GM21526 (cell line): ENCODE results near the gene GRIK2.

Source experiments
- ATAC-seq: cut with Tn5 transposase; IDR thresholded peaks from one replicate; pipeline ENCODE4 v1.9.1; 2021; ENCODE audit warnings: moderate library complexity; ENCODE audit not compliant: unreplicated experiment, low FRiP score

The GRIK2 gene

DNA sequence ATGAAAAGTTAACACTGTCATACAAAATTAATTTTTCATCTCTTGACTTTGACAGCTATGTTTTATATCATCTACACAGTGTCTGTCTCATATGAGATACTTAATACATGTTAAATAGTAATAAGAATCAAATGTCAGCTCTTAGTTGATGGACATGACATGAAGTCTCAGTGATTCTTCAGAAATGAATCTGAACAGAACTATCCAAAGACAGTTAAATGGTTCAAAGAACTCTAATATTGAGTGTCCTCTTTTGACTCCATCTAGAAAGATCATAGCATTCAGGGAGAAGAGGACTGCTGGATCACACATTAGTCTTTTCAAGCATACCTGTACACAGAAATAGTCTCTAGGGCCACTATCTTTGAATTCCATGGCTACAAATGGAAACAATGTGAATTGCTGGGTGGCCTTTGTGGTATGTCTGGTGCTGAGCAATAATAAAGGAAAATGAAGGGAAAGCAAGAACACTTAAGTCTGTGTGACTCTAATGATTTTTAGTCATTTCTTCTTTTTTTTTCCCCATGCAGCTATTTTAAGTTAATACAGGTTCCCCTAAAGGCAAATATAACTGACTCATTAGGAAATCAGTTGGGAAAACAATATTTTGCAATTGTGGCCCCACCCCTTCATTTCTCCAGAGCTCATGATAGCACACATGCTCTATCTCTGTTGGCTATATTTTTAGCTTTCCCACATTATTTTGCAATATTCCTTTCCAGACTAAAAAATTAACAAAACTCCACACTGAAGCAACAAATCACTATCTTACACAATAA is 367.5 kb downstream of the GRIK2 start:
- no peak for ATAC-seq

DNA sequence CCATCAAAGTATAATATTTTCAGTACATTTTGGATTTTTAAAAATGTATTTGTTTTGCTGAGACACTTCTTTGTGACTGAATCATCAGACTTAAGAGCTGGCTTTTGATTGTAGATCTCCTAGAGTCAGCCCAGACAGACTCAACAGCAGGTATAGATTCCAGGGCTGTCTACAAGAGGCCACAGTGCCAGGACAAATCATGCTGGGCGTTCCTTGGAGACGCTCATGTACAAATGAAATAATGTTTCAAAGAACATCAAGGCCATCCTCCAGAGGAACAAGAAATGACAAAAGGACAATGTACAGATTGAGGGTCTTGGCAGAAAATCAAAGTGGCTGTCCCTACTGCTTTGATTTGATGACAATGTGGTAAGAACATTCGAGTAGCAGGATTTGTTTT is 369.3 kb downstream of the GRIK2 start:
- ATAC-seq: no peak

DNA sequence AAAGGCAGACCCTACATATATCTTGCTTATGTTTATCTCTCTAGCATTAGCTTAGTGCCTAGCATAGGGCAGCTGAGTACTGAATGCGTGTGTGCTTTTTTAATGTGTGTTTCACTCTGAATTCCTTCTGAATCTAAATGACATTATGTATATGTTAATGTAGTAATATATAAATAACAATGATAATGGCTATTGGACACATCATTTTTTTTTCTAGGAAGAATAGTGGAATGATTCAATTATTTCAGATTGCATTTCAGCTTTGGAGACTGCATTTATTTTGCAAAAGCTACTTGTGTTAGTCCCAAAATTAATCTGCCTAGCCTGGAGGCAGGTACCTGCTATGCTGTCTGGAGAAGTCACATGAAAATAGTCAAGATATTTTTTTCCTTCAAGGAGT is 371.8 kb downstream of the GRIK2 start:
- ATAC-seq: no peak

DNA sequence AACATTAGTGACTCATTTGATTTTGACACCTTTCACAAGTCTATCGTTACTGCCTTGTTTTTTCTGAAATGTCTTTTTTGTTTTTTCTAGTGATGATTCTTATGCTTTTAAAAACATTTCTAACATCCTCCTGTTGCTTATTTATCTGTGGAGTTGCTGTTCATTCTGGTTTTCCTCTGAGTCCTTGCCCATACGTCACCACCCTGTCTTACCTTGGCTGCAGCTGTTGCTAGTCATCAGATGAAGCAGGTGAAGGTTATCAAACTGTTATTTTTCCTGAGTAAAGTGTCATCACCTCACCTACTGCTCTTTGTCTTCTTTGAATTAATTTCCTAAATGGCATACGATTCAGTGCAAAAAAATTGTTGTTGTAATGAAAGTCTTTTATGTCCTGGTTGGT is 376.6 kb downstream of the GRIK2 start:
- ATAC-seq: no peak

DNA sequence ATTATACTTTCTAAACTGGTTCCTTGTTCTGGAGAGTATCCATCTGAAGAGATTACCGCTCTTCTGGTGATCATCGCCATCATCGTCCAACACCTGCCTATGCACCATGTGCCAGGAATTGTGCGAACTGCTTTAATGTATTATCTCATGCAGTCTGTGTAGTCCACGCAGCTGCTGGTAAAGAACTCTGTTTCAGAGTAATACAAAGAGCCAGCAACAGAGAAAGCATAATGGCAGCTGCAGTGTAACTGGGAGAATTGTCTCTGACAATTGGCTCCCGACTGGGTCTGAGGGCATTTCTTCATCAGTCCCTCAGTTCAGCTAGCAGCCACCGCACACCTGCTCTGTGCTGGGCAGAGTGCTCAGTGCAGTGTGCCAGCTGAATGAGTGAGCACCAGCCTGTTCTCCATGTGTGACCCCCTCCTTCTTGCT is 383.4 kb downstream of the GRIK2 start:
- ATAC-seq: no peak

DNA sequence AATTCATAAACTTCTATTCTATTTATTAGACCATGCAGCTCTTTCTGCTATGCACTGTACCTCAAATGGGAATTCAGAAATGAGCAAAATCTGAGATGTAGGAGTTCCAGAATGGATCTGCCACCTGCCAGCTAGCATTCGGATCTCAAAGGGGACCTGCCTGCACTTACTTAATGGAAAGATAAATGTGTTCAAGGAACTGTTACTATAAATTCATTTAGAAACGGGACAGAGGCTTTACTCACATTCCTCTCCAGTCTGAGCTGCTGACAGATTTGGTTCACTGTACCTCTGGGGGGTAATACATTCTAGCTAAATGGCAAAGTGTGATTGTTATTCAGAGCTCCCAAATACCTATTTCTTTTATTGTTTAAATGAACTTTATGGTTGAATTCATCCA is 384.1 kb downstream of the GRIK2 start:
- ATAC-seq: no peak

DNA sequence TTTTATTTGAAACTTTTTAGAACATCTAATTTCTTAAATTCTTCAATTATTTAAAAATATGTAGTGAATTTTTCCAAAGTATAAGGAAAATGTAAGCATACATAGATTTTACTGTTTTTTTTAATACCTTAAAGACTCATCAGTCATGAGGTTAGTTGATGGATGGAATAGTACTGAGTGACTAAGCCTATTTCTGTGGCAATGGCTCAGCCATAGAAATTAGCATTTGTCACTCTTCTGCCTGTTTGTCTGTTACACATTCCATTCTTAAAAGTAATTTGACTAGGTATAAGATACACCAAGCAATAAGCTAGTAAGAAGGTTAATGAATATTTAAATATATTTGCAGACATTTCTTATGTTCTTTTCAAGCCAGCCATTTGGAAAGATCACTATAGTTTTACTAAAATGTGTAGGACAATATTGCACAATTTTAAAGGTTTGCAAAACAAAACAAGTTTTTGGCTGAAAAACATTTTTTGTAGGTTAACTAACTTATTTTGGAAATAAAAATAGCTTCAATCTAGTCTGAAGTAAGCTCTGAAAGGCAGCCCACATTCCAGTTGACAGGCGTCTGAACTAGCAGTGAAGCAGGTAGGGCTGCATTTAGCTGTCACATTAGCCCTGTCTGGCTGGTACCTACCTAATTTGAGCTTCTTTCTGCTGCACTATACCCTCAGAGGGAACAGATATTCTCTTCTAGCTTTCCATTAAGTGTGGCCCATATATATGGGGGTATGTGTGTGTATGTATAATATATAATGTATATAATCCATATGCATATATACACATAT is 385.7 kb downstream of the GRIK2 start:
- no peak for ATAC-seq

DNA sequence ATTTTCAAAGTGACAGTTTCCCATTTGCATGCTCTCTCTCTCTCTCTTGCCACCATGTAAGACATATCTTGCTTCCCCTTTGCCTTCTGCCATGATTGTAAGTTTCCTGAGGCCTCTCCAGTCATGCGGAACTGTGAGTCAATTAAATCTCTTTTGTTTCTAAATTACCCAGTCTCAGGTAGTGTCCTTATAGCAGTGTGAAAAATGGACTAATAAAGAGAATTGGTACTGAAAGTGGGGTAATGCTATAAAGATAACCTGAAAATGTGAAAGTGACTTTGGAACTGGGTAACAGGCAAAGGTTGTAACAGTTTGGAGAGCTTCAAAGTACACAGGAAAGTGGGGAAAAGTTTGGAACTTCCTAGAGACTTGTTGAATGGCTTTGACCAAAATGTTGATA is 389.8 kb downstream of the GRIK2 start:
- ATAC-seq: no peak

DNA sequence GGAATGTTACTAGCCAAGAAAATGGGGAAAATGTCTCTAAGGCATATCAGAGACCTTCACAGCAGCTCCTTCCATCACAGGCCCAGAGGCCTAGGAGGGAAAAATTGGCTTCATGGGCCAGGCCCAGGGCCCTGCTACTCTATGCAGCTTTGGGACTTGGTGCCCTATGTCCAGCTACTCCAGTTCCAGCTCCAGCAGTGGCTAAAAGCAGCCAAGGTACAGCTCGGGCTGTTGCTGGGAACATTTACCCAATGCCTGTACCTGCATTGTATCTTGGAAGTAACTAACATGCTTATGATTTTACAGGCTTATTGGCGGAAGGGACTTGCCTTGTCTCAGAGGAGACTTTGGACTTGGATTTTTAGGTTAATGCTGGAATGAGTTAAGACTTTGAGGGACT is 390.6 kb downstream of the GRIK2 start:
- ATAC-seq: no peak

DNA sequence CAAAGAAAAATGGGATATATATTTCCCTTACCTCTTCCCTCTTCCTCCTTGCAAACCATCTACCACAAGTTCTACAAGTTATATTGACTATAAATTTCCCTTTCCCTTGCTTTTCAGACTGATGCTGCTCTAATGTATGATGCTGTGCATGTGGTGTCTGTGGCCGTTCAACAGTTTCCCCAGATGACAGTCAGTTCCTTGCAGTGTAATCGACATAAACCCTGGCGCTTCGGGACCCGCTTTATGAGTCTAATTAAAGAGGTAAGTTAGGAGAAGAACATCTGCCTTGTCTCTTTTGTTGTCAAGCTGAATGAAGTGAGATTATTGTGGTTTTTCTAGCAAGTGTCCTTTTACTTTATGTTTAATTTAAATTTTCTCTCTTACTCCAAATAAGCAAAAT is 406.0 kb downstream of the GRIK2 start:
- no peak for ATAC-seq

DNA sequence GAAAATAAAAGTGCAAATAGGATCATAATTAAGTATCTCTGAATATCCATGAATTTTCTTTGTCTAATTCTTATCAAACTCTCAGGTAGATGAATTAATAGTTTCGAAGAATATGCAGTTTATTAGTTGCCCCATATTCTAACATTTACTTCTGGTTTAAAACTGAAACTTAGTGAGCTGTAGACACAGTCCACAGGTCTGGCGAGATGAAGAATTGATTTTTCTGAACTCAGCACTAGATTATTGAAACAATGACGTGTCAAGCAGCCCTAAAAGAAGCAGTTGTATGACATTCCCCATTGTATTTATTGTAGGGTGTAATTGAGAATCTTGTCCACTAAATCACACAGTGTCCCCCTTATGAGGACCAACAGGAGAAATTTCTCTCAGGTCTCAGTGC is 407.1 kb downstream of the GRIK2 start:
- no peak for ATAC-seq

DNA sequence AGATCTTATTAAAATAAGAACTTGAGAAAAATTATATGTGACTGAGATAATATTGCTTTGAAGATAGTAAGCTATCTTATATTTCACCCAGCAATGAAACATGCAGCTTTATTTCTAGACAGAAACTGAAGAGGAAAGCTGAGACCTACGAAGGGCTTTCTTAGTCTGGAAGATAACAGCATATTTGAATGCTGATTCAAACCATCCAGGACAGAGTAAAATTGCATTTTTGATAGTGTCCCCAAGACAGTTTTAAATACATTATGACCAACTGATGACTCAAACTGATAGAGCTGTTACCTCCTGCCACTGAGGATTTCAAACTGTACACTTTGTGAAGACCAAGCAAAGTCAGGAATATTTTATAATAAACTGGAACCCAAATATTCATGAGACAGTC is 409.6 kb downstream of the GRIK2 start:
- ATAC-seq: no peak

DNA sequence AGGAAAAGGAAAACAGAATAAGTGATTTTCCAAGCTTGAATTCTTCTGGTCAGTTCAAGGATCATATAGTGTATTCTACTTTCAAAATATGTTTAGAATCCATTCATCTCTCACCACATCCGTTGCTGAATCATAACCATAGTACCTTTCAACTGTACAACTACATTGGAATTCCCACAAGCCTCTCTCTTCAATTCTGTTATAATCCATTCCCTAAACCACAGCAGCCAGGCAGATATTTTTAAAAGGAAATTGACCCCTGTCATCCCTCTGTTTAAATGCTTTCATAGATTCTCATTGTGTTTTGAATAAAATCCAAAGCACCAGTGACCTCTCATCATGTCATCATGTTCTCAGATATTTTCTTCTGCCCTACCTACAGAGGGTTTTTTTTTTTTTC is 412.7 kb downstream of the GRIK2 start:
- no peak for ATAC-seq

DNA sequence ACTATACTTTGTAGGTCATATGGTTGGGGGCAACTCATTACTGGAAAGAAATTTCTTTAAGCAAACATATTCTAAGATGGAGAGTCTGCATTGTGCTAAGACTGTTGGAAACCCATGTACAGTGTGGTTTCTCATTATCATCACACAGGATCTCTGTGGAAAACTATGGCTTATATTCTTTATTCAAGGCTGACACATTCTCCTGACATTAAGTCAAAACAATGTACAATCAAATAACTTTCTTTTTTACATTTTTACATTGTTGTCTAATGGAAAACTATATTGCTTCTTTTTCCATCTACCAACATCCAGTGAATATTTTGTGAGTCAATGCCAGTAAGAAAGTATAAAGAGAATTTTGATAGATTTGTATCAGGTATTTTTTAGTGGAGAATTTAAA is 417.6 kb downstream of the GRIK2 start:
- ATAC-seq: no peak

DNA sequence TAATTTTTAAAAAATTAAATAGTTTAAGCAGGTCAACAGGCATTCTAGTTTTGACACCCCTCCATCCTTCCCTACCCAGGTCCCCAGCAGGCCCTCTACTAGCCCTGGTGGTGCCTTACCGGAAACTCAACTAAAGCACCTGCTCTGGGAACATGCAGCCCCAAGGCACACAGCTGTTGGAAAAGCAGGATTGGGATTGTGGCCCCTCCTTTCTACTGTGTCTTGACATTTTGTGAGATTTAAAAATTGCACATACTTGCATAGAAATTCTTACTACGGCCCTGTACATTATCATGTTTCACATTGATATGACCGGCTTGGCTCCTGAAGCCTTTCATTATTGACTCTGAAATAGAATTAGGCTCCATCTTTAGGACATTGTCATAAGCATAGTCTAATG is 423.2 kb downstream of the GRIK2 start:
- ATAC-seq: no peak

DNA sequence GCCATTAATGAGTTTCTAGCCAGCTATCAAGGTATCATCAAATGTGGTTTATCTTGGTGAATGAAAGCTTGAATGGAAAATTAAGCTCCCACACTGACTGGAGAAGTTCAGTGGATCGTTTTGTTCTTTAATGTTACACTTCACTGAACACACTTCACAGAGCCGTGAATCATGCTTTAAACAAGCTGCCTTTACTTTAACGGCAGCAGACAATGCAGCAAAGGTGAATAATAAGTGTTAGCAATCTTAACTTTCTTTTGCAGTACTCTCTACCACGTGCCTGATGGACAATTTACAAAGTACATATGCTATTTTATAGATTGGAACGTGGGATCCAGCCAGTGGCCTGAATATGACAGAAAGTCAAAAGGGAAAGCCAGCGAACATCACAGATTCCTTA is 424.5 kb downstream of the GRIK2 start:
- ATAC-seq: no peak

DNA sequence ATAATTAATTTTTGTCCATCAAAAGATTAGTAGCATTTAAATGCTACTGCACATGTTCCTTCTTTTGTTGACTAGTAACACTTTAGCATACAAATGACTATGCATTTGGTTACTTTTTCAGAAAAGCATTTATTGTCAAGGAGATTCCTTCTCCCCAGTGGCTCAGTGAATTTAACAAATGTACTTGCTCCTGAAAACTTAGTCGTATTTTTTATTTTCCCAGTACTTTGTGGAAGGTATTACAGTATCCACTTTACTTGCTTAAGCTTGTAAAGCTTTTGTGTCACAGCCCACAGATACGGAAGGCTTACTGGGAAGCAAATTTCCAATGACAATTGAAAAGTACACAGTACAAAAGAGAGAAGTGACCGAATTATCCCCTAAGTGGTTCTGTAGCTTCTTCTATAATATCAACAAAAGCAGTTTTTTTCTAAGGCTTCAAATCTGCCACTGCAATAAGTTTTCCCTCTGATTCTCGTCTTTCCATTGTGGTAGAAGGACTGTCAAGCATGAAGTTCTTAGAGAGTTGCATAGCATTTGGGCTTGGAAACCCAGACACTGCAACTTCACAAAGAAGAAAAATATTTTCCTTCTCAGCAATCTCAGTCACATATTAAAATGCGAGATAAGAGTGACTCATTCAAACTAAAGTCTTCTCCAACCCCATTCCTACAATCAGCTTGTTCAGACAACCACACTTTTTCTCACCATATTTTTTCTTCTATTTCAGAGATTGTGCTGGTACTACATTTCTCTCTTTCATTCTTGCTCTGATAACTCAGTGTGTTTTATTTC is 431.2 kb downstream of the GRIK2 start:
- no peak for ATAC-seq

DNA sequence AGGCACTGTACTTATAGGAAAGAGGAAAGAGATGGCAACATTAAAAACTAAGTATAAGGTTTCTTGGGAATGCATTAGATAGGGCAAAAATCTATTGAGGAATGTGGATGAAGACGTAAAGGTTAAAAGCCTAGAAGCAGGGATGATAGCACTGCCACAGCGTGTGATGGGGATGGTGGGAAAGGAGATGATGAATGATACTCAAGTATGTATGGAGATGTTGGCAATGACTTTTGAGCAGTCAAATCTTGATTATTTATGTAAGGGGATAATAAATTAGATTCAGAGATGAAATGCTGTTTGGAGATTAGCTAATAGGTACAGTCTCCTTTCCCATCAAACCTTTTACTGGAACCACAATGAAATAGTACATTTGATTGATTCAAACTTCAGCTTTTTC is 432.8 kb downstream of the GRIK2 start:
- no peak for ATAC-seq

DNA sequence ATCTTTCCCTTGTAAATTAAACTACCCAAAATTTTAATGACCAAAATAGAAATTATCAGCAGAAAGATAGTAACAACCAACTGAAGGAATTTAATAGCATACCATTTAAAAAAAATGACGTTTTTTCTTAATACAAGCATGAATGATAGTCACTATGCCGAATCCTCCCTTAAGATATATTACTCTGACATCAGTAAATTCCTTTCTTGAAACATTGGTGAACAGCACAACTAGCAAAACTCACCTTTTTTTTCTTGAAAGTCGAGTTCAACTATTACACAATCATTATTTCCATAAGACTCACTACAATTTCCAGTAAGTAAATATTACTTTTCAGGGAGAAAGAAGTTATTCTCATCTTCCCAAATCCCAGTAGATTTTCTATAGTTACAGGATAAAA is 433.2 kb downstream of the GRIK2 start:
- no peak for ATAC-seq

DNA sequence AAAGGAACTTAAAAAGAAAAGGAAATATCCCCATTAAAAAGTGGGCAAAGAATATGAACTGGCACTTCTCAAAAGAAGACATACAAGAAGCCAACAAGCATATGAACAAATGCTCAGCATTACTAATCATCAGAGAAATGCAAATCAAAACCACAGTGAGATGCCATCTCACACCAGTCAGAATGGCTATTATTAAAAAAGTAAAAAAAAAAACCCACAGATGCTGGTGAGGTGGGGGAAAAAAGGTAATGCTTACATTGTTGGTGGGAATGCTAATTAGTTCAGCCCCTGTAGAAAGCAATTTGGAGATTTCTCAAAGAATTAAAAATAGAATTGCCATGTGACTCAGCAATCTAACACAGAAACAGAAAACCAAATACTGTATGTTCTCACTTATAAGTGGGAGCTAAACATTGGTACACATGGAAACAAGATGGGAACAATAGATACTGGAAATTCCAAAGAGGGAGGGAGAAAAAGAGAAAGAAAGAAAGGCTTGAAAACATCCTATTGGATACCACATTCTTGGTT is 437.1 kb downstream of the GRIK2 start:
- no peak for ATAC-seq

DNA sequence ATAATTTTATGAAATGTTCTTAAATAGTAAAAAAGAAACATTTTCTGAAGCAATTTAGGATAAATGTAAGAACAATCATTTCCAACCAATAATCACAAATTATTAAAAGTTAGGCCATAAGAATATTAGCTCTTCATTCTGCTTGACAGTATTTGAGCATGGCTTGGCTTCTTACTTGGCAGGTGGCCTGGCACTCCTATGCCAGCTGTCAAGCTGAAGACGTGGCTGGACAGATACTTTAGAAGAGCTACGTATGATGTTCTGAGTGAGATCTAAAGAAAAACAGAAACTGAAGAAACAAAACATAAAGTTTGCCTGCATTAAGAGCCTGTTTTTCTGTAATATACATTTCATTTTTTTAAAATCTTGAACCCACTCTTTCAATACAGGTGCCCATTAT is 438.9 kb downstream of the GRIK2 start:
- no peak for ATAC-seq
